Upper lobe of left lung (tissue), 4 donors: Measurements from ENCODE around the gene KAZN.

Source experiments
- EP300 ChIP-seq, 4 donors: sonication (generic); formaldehyde crosslinking; IDR thresholded peaks; one replicate each; pipeline ENCODE4 v1.5.1; 2017; ENCODE audit warnings: antibody characterized with exemption in 4 of 4, control low read depth in 2 of 4
- POLR2A ChIP-seq, 4 donors: fragments of 450-650 bp; IDR thresholded peaks; one replicate each; pipeline ENCODE4 v1.5.1; 2016 to 2017; ENCODE audit warnings: antibody characterized with exemption in 4 of 4, mild to moderate bottlenecking in 2 of 4
- POLR2AphosphoS5 ChIP-seq, 2 donors: sonication (generic); formaldehyde crosslinking; IDR thresholded peaks; one replicate each; pipeline ENCODE4 v1.5.1; 2017; ENCODE audit warnings: antibody characterized with exemption in 2 of 2
- TF ChIP-seq, protein P1 (sequence below), 6 experiments: fragments of 450-650 bp in 4 of 6; fragments of 200-600 bp in 2 of 6; sonication (generic) in 2 of 6; IDR thresholded peaks; one replicate each; pipeline ENCODE4 v1.5.1; 2016 to 2019; ENCODE audit warnings: antibody characterized with exemption in 6 of 6

DNA sequence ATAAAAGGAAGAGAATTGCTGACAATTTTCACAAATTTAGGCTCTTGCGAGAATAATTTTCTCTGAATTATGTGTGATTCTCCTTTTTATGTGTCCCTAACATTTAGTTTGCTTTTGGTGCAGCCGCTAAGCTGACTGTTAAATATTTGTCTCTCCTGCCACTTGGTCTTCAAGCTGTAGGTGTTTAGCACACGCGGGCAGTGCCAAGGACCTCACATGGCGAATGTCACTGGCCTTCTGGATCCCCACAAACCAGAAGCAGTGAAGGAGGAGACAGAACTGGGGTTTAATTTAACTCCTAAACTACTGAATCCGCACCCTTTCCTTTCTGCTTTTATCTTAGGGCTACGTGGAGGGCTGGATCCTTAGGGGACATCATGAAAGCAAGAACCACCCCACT, 120.0 kb downstream of the KAZN start:
- TF ChIP-seq POLR2A (IDR thresholded peaks at IDR 0.05) (no peak), POLR2AphosphoS5 (IDR thresholded peaks at IDR 0.05) (no peak), EP300 (IDR thresholded peaks at IDR 0.05) (no peak)
- TF ChIP-seq, protein P1, sequence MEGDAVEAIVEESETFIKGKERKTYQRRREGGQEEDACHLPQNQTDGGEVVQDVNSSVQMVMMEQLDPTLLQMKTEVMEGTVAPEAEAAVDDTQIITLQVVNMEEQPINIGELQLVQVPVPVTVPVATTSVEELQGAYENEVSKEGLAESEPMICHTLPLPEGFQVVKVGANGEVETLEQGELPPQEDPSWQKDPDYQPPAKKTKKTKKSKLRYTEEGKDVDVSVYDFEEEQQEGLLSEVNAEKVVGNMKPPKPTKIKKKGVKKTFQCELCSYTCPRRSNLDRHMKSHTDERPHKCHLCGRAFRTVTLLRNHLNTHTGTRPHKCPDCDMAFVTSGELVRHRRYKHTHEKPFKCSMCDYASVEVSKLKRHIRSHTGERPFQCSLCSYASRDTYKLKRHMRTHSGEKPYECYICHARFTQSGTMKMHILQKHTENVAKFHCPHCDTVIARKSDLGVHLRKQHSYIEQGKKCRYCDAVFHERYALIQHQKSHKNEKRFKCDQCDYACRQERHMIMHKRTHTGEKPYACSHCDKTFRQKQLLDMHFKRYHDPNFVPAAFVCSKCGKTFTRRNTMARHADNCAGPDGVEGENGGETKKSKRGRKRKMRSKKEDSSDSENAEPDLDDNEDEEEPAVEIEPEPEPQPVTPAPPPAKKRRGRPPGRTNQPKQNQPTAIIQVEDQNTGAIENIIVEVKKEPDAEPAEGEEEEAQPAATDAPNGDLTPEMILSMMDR (IDR thresholded peaks at IDR 0.05), result no peak
